Endothelial cell of umbilical vein (primary cell): ENCODE measurements around the gene C8G. TPM values are rescaled to one million over a fixed set of nuclear protein-coding genes. Genes with fewer than 3 reads are reported as not detected.

Experiments
- BruUV-seq: library from RNA; stranded (reverse); fragments of 400-500 nt; replicated peaks from 2 replicates; lab custom pipeline; 2021; lab: Mats Ljungman, UMichigan
- CTCF ChIA-PET: fragments of 300-600, 350-600 bp; sonication (Branson Sonifier 250); formaldehyde crosslinking; loops from one replicate; lab custom pipeline; 2021; ENCODE audit warnings: antibody characterized with exemption, inconsistent platforms; lab: Charles Lee
- POLR2A ChIA-PET: fragments of 300-600, 350-600 bp; sonication (Branson Sonifier 250); formaldehyde crosslinking; loops from one replicate; lab custom pipeline; 2021; ENCODE audit warnings: antibody characterized with exemption, inconsistent platforms; lab: Charles Lee
- DNase-seq: peaks from one replicate; pipeline ENCODE4 v3.0.0-alpha.2; 2011; ENCODE audit warnings: low read depth, low spot score
- FAIRE-seq: peaks from 2 replicates; lab custom pipeline; 2011; peaks lifted over from hg19 to GRCh38; lab: Jason Lieb, UNC
- H2AFZ ChIP-seq: 2 replicates; pipeline ENCODE4 v1.6.0; 2012; ENCODE audit warnings: low read depth, low read length, control low read depth, inconsistent platforms
- H3K27ac ChIP-seq: 2 replicates; pipeline ENCODE4 v1.5.1; 2011; ENCODE audit warnings: low read depth, mild to moderate bottlenecking, control low read depth, low read length, moderate library complexity; ENCODE audit not compliant: insufficient read depth
- H3K27me3 ChIP-seq, 2 experiments: 2 replicates each; pipeline versions ENCODE4 v1.6.0 to v1.6.1; 2011; ENCODE audit warnings: low read length in 2 of 2, mixed read lengths in 1 of 2; ENCODE audit not compliant: control insufficient read depth in 2 of 2, insufficient read depth in 2 of 2
- H3K36me3 ChIP-seq, 2 experiments: 2 replicates in 1 of 2; 3 replicates in 1 of 2; pipeline ENCODE4 v1.5.1; 2011; ENCODE audit warnings: low read length in 2 of 2, mild to moderate bottlenecking in 1 of 2, moderate library complexity in 1 of 2; ENCODE audit not compliant: control insufficient read depth in 2 of 2, insufficient read depth in 2 of 2; ENCODE audit errors: extremely low read depth in 1 of 2
- H3K4me1 ChIP-seq: 3 replicates; pipeline ENCODE4 v1.5.1; 2011; ENCODE audit warnings: mild to moderate bottlenecking, low read length; ENCODE audit not compliant: control insufficient read depth, insufficient read depth; ENCODE audit errors: extremely low read depth
- H3K4me2 ChIP-seq: 2 replicates; pipeline ENCODE4 v1.6.1; 2011; ENCODE audit warnings: low read length, control low read depth, mixed read lengths; ENCODE audit not compliant: insufficient read depth
- H3K4me3 ChIP-seq, 3 experiments: fragments of 200-600 bp in 1 of 3; sonication (generic), shearing (Covaris generic) in 1 of 3; replicated peaks in 1 of 3; 2 replicates each; pipeline ENCODE4 v1.5.1; 2011 to 2016; ENCODE audit warnings: control low read depth in 3 of 3, low read length in 3 of 3, mild to moderate bottlenecking in 2 of 3, inconsistent platforms in 1 of 3, low read depth in 1 of 3, moderate library complexity in 1 of 3; ENCODE audit not compliant: insufficient read depth in 1 of 3
- H3K79me2 ChIP-seq: 2 replicates; pipeline ENCODE4 v1.6.0; 2012; ENCODE audit warnings: low read length, inconsistent platforms; ENCODE audit not compliant: control insufficient read depth, insufficient read depth
- H3K9ac ChIP-seq: replicated peaks from 2 replicates; pipeline ENCODE3; 2011; ENCODE audit warnings: low read length, control low read depth; ENCODE audit not compliant: insufficient read depth; ENCODE audit errors: extremely low read depth
- H3K9me1 ChIP-seq: replicated peaks from 3 replicates; pipeline ENCODE4 v1.6.0; 2011; ENCODE audit warnings: mild to moderate bottlenecking, low read length; ENCODE audit not compliant: control insufficient read depth, insufficient read depth; ENCODE audit errors: extremely low read depth
- H3K9me3 ChIP-seq: replicated peaks from 2 replicates; pipeline ENCODE4 v1.5.1; 2012; ENCODE audit warnings: low read length, inconsistent platforms; ENCODE audit not compliant: control insufficient read depth, insufficient read depth
- H4K20me1 ChIP-seq: replicated peaks from 2 replicates; pipeline ENCODE3; 2011; ENCODE audit warnings: mild to moderate bottlenecking, low read length; ENCODE audit not compliant: control insufficient read depth, insufficient read depth; ENCODE audit errors: extremely low read depth
- CTCF ChIP-seq, 2 donors: IDR thresholded peaks; 1 replicate in 1 of 2; 2 replicates in 1 of 2; pipeline ENCODE4 v1.5.1; 2011; ENCODE audit warnings: low read length in 2 of 2, mild to moderate bottlenecking in 2 of 2, moderate library complexity in 2 of 2, control low read depth in 1 of 2, inconsistent platforms in 1 of 2, low read depth in 1 of 2; ENCODE audit not compliant: insufficient read depth in 1 of 2; ENCODE audit errors: extremely low read depth in 1 of 2
- EZH2 ChIP-seq: IDR thresholded peaks from 2 replicates; pipeline ENCODE4 v1.6.1; 2012; ENCODE audit warnings: borderline replicate concordance, low read depth, mild to moderate bottlenecking, moderate library complexity, low read length, inconsistent platforms; ENCODE audit not compliant: severe bottlenecking
- FOS ChIP-seq: IDR thresholded peaks from 2 replicates; pipeline ENCODE4 v1.6.1; 2011; ENCODE audit warnings: mild to moderate bottlenecking, low read length, moderate library complexity, borderline replicate concordance; ENCODE audit not compliant: insufficient read depth
- GATA2 ChIP-seq: IDR thresholded peaks from 2 replicates; pipeline ENCODE4 v1.7.0; 2011; ENCODE audit warnings: low read depth, mild to moderate bottlenecking, moderate library complexity, mixed read lengths, low read length; ENCODE audit not compliant: insufficient read length, insufficient read depth
- JUN ChIP-seq: IDR thresholded peaks from 2 replicates; pipeline ENCODE4 v1.6.1; 2011; ENCODE audit warnings: borderline replicate concordance, low read depth; ENCODE audit not compliant: insufficient read length, insufficient read depth
- MAX ChIP-seq: IDR thresholded peaks from 2 replicates; pipeline ENCODE4 v1.6.1; 2011; ENCODE audit not compliant: insufficient read depth, insufficient read length
- MYC ChIP-seq: IDR thresholded peaks from one replicate; pipeline ENCODE4 v1.6.1; 2011; ENCODE audit warnings: mild to moderate bottlenecking, low read depth, low read length
- POLR2A ChIP-seq: IDR thresholded peaks from 2 replicates; pipeline ENCODE4 v1.6.1; 2012; ENCODE audit warnings: low read depth, mild to moderate bottlenecking, control low read depth, low read length
- POLR2AphosphoS5 ChIP-seq: IDR thresholded peaks from 2 replicates; pipeline ENCODE4 v1.6.1; 2012; ENCODE audit warnings: low read depth, mild to moderate bottlenecking, control low read depth, low read length, moderate library complexity; ENCODE audit not compliant: insufficient read depth
- dilution Hi-C: fragments of 300-500 bp; cut with MboI; formaldehyde crosslinking; loops from one replicate; pipeline ENCODE4 v1.15.0; 2019; ENCODE audit warnings: low sequenced_read_pairs; ENCODE audit not compliant: extremely low pct_ligation_motif_present
- intact Hi-C: fragments of 100-400 bp; cut with micrococcal nuclease; formaldehyde crosslinking; loops from one replicate; pipeline ENCODE4 v1.10.0; 2022
- polyA plus RNA-seq, 4 experiments: library from polyadenylated mRNA; depleted of rRNA in 3 of 4; stranded (reverse) in 3 of 4; unstranded in 1 of 4; fragments of >200 nt; gene quantifications; 2 replicates each; pipeline versions ENCODE4 v1.2.1 to v1.2.3, GENCODE V29; 2011 to 2012; ENCODE audit warnings: missing spikeins in 1 of 4
- total RNA-seq: library from RNA; stranded (reverse); gene quantifications from 2 replicates; pipeline ENCODE4 v1.2.3, GENCODE V29; 2021

The C8G gene
- total and polyA plus RNA-seq, 2 donors (not counting 3 experiments of a cell fraction or from before 2014, with no cell fraction given), result 0.47 to 1.9 TPM

GRCh38 chr9:136983656-136984314 is 38.7 kb downstream of the C8G start:
- dilution Hi-C loops (no loop called here), intact Hi-C loops (no loop called here)
- DNase-seq, result no peak
- Histone ChIP-seq H3K4me3 (no peak overlapping the region), H3K79me2 (no peaks in the 10 kb centered on the region), H3K27ac (no peak overlapping the region), H4K20me1 (no peaks in the 10 kb centered on the region), H3K36me3 (no peaks in the 10 kb centered on the region), H3K9me1 (no peaks in the 10 kb centered on the region), H3K27me3 (peaks cover 3 to 10% of the 10 kb centered on the region in 2 experiments), H3K4me1 (peaks cover 4% of the 10 kb centered on the region), H3K9me3 (no peaks in the 10 kb centered on the region), H2AFZ (no peak overlapping the region), H3K9ac (no peak overlapping the region), H3K4me2 (no peak overlapping the region)
- TF ChIP-seq FOS, result no peak
- TF ChIP-seq EZH2, result no peak
- no peak for TF ChIP-seq MYC
- no peak for TF ChIP-seq GATA2
- TF ChIP-seq MAX, result no peak
- no peak for TF ChIP-seq JUN
- TF ChIP-seq POLR2AphosphoS5, result no peak
- no peak for TF ChIP-seq POLR2A
- TF ChIP-seq CTCF (IDR thresholded peaks at IDR 0.05; ENCODE audit: extremely low read depth in 1 of 2, insufficient read depth in 1 of 2, low read depth in 1 of 2, low read length in 2 of 2), result no peak
- ChIA-PET CTCF (no interaction called here), POLR2A (no interaction called here)
- no TSS peak for BruUV-seq
- no peak for FAIRE-seq
